HCEC 1CT (cell line): ENCODE data around the gene NUCKS1.
A peak's percentile ranks its signal among the peaks of the same experiment; 100 is the strongest.

ENCODE experiments used
- DNase-seq: peaks from one replicate; pipeline ENCODE4 v3.0.0-alpha.2; 2017

Gene NUCKS1

GRCh38 chr1:205666372-205667166 lies 83.4 kb downstream of the NUCKS1 start:
- no peak for DNase-seq

- DNase-seq: no peak
Observed at GRCh38 chr1:205665201-205666045, 84.6 kb downstream of the NUCKS1 start.

- DNase-seq: peak; percentile 12
Observed at GRCh38 chr1:205664399-205665017, 85.5 kb downstream of the NUCKS1 start.

GRCh38 chr1:205663286-205663936 lies 86.6 kb downstream of the NUCKS1 start:
- no peak for DNase-seq
